Body of pancreas (tissue), 4 donors: ENCODE results near the gene ANKRD34C.

Source experiments
- CTCF ChIP-seq, 7 experiments: fragments of 450-650 bp in 4 of 7; fragments of 200-600 bp in 3 of 7; sonication (generic) in 3 of 7; IDR thresholded peaks; one replicate each; pipeline ENCODE4 v1.5.1; 2016 to 2019; ENCODE audit warnings: antibody characterized with exemption in 7 of 7
- POLR2A ChIP-seq, 3 donors: fragments of 450-650 bp; IDR thresholded peaks; one replicate each; pipeline ENCODE4 v1.6.1; 2016; ENCODE audit warnings: antibody characterized with exemption in 3 of 3, mild to moderate bottlenecking in 2 of 3

- no peak for TF ChIP-seq POLR2A (IDR thresholded peaks at IDR 0.05)
- no peak for TF ChIP-seq CTCF (IDR thresholded peaks at IDR 0.05)
These were observed 16.8 kb downstream of the ANKRD34C start for GRCh38 chr15:79299126-79299840.
